MM.1S (cell line): Measurements from ENCODE around the gene LRRC4C.

Experiments
- EZH2 ChIP-seq: fragments of 300-600 bp; sonication (generic); optimal IDR thresholded peaks from 2 replicates; pipeline ENCODE3; 2017; ENCODE audit warnings: low read depth, mild to moderate bottlenecking, antibody characterized with exemption, low read length, mixed read lengths
- EZH2phosphoT487 ChIP-seq: fragments of 300-600 bp; sonication (generic); IDR thresholded peaks from 2 replicates; pipeline ENCODE4 v1.6.1; 2018; ENCODE audit warnings: antibody characterized with exemption, low read length
- TF ChIP-seq, protein P1 (sequence below): fragments of 300-600 bp; sonication (generic); IDR thresholded peaks from 2 replicates; pipeline ENCODE4 v1.5.1; 2016; ENCODE audit warnings: antibody characterized with exemption, low read length, mixed read lengths

DNA sequence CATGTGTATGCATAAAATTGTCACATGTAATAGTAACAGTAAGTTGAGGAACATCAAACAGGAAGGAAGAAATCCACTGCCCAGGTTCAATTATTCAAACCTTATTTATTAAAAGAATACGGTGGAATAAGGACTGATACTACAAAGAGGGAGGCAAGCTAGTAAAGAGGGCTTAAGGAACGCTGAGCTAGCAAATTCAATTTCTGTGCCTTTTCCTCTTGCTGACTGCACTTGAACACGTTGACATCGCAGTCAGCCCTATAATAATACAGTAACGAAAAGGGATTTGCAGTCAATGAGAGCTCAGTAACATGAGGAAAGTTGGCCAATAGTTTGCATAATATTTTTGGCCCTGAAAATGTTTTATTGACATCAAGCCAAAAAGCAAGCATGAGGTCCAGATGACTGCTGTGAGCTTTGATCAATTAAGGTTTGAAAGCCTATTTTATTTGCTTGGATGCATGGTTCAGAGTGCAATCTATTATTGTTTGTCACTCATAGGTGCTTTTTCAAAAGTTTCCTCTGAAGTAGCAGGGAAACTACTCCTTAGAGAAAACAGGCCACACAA is 861.8 kb downstream of the LRRC4C start:
- TF ChIP-seq, protein P1, sequence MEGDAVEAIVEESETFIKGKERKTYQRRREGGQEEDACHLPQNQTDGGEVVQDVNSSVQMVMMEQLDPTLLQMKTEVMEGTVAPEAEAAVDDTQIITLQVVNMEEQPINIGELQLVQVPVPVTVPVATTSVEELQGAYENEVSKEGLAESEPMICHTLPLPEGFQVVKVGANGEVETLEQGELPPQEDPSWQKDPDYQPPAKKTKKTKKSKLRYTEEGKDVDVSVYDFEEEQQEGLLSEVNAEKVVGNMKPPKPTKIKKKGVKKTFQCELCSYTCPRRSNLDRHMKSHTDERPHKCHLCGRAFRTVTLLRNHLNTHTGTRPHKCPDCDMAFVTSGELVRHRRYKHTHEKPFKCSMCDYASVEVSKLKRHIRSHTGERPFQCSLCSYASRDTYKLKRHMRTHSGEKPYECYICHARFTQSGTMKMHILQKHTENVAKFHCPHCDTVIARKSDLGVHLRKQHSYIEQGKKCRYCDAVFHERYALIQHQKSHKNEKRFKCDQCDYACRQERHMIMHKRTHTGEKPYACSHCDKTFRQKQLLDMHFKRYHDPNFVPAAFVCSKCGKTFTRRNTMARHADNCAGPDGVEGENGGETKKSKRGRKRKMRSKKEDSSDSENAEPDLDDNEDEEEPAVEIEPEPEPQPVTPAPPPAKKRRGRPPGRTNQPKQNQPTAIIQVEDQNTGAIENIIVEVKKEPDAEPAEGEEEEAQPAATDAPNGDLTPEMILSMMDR = no peak
- TF ChIP-seq EZH2 = no peak
- TF ChIP-seq EZH2phosphoT487 = no peak
